Right hindlimb (tissue), 1 donor: Measurements from ENCODE around the gene RBM6.
A peak's percentile ranks its signal among the peaks of the same experiment; 100 is the strongest.

Experiments
- DNase-seq: peaks from one replicate; pipeline ENCODE4 v3.0.0-alpha.2; 2018

Gene RBM6

GRCh38 chr3:50100386-50100785 lies 160.4 kb downstream of the RBM6 start:
- no peak for DNase-seq

DNA sequence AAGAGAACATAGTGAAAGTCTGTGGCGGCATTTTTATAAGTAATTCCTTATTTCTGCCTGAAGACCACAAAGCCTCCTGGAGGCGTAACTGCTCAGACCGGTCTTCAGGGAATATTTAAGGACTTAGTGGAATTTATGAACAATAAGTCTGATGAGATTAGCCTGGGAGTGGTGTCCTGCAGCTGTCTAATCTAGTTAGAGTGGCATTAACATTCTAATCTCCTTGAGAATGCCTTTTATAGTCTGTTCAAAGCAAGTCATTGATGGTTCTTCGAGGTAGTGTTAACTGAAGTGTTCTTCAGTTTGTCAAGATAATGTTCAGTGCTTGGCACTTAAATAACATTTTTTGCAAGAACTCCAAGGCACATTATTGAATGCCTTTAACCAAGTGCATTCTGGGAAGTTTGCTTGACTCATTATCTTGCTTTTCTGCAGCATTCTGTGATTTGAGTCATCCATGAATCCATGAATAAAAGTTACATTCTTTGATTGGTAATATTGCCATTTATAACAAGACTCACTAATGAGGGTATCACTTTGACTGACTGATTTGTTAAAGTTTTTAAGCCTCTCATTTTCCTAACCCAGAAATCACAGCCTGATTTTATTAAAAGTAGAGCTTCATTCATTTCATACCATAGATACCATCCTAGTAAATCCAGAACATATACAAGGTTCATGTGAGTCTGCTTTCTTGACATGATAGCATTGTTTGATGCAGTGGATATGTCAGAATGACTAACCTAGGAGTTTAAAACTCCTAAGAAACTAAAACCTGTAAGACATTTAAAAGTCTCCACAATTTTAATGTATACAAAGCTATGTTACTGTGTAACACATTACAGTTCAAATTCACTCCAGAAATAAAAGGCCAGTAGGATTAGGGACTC lies 161.3 kb downstream of the RBM6 start:
- no peak for DNase-seq

GRCh38 chr3:50102558-50102957 lies 162.6 kb downstream of the RBM6 start:
- DNase-seq = no peak

GRCh38 chr3:50111757-50112156 lies 171.8 kb downstream of the RBM6 start:
- no peak for DNase-seq

DNA sequence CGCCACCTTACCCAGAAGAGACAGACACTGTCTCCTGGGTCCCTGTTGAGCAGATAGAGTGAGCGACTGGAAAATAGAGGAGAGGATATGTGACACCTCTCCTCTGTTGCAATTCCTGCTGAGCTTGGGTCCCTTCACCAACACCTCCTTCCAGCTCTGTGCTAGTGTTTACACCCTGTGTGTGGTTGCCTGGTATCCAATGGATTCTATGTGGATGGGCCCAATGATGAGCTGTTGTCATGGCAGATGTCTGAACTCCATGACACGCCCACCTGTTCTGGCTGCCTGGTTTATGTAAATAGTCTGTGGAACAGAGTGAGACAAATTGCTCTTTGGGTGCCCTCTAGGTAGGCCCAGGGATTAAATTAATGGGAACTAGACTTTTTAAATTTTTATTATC lies 172.5 kb downstream of the RBM6 start:
- DNase-seq = no peak

DNA sequence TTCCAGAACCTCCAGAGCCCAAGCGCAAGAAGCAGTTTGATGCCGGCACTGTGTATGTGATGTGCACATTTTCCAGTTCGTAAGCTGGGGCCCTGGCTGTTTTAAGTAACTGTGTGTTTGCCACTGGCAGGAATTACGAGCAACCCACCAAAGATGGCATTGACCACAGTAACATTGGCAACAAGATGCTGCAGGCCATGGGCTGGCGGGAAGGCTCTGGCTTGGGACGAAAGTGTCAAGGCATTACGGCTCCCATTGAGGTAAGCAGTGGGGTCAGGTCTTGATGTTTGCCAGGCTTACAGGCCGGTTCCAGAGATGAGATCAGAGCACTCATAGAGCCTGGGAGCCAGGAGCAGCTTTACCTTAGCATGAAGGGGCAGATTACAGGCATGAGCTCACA lies 177.2 kb downstream of the RBM6 start:
- no peak for DNase-seq

DNA sequence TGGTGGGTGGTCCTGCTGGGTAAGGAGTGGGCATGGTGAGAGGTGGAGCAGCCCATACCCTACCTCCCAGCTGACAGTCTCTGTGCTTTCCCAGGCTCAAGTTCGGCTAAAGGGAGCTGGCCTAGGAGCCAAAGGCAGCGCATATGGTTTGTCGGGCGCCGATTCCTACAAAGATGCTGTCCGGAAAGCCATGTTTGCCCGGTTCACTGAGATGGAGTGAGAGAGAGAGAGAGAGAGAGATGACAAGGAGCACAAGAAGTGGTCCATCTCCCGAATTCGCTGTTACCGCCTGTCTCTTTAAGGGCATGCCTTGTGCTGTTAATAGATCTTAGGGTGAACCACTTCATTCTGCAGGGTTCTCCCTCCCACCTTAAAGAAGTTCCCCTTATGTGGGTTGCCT lies 178.3 kb downstream of the RBM6 start:
- no peak for DNase-seq

DNA sequence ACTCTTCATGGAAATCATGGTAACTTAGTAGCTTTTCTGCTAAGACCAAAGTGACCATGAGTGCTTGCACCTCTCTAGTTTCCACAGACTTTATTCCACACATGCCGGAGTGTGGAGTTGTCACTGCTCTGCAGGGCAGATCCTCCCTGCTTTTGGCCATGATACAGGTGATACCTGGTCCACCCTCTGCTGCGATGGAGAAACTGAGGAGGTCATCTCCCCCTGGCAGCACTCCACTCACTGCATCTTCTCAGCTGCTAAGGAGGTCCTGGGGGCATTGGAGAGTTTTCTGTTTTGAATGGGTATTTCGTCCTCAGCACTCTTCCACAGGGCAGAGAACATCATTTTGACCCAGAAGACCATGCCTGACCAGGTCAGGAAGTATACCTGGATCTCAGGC lies 179.8 kb downstream of the RBM6 start:
- DNase-seq = no peak

GRCh38 chr3:50120364-50121071 lies 180.6 kb downstream of the RBM6 start:
- DNase-seq = no peak

GRCh38 chr3:50121072-50122032 lies 181.4 kb downstream of the RBM6 start:
- DNase-seq = peak; percentile 86

GRCh38 chr3:50122071-50122470 lies 182.1 kb downstream of the RBM6 start:
- no peak for DNase-seq

GRCh38 chr3:50122661-50123391 lies 182.9 kb downstream of the RBM6 start:
- no peak for DNase-seq

DNA sequence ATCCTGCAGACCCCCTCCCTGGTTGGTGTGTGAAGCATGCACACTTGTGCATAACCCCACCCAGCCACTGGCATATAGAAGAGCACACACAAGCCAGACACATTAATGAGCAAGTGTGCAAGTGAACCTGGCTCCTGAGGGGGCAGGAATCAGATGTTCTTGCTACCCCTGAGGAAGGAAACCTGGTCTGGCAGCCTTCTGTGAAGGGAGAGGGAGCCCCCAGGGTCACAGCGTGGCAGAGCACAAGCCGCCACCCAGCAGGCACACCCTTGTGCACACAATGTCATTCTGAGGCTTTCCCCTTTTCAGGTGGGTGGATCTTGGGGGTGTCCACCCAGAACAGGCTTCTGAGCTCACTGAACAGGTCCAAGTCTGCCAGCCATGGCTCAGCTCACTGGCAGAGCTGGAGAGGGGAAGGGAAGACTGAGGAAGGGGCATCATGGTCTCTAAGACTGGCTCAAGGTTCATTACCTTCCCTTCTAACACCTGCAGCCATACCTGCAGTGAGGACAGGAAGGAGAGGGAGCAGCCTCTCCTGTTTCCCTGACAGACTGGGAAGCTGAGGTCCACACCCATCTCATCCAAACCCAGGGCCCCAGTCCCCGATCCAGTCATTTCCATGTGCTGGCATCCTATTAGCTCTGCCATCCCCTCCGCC lies 183.6 kb downstream of the RBM6 start:
- no peak for DNase-seq

DNA sequence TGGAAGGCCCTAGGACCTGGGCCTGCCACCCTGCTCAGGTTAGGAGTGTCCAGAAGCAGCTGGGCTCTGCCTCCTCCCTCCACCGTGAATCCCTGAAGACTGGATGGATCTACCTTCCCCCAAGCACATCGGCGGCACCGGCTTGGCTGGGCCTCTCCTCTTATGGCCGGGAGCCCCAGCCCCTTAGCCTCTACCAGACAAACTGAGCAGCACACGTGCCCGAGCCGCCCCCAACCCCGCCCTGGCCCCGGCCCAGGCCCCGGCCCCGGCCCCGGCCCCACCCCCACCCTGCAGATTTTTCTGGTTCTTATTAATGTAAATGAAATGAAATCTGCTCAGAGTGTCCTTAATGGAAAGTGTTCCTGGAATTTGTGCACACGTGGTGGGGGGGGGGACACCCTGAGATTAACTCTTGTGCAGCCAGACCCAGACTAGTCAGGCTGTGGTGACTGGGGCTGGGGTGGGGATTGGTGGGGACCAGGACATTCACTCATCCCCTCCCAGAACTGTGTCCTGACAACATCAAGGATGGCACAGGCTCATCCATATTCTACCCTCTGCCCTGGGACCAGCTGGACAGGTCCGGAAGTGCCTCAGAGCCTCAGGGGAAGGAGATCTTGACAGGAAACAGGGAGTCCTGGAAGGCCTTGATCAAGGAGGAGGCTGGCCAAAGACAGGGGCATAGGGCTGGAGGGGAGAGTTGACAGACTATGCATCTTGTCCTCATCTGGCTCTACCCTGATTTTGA lies 184.3 kb downstream of the RBM6 start:
- peak; percentile 68 for DNase-seq

DNA sequence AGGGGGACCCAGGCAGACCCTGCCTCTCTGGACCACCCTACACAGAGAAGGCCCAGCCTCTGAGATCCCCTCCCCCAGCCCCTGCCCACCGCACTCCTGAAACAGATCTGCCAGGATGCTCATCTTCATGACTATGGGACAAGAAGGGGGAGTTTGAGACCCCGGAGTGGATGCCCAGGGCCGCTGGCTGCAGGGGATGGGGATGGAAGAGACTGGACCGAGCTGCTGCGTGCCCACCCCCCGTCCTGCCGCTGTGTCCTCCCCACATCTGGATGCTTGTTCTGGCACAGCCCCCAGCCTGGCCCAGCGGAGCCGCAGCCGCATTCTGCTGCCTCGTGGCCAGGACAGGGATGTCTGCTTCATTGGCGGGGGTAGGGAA lies 184.8 kb downstream of the RBM6 start:
- DNase-seq = peak; percentile 78

GRCh38 chr3:50125541-50126286 lies 185.8 kb downstream of the RBM6 start:
- DNase-seq = no peak

DNA sequence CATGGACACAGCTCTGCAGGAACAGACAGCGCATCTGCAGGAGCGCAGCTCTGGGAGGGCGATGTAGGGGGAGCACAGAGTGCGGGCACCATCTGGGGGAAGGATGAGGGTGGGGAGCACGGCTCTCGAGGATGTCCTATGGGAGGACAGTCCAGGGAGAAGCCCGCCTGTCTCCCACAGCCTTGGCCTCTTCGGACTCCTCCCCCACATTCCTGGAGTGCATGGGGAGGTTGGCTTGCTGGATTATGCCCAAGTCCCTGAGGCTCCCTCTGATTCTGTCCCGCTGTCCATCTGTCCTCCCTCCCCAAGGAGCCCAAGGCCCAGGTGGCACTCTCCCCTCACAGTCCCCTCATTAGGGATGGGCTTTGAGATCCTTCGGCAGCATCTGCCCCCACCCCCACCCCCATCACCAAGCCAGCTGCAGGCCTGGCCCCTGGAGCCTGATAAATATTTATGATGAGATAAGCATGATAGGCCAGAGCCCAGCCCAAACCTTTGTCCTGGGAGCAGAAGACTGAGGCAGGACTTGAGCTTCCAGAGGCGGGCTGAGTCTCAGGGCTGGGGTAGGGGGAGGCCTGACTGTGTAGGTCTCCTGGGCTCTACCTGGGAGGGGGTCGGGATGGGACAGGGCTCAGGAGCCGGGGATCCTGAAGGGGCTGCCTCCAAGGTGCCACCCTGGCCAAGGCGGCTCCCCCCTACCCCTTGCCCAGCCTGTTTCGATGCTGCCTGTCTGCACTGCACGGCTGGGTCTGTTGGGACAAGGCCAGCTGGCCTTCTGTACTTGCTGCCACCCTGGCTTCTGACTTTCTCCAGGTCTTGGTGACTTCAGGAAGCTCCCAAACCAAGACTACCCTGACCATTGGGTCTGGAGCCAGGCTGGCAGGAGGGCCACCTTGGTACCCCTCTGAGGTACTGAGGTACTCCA lies 186.6 kb downstream of the RBM6 start:
- DNase-seq = no peak
